Neural progenitor cell (in vitro differentiated cells): ENCODE measurements around the gene TSPAN33.

ENCODE experiments used
- EZH2 ChIP-seq: fragments of 200-600 bp; sonication (generic); IDR thresholded peaks from 2 replicates; pipeline ENCODE4 v1.6.1; 2017; ENCODE audit warnings: antibody characterized with exemption, mild to moderate bottlenecking, moderate library complexity
- EZH2phosphoT487 ChIP-seq: fragments of 200-600 bp; sonication (generic); IDR thresholded peaks from 2 replicates; pipeline ENCODE4 v1.6.1; 2017; ENCODE audit warnings: antibody characterized with exemption
- TF ChIP-seq, protein P1 (sequence below): fragments of 200-600 bp; sonication (generic); IDR thresholded peaks from 2 replicates; pipeline ENCODE4 v1.5.1; 2017; ENCODE audit warnings: antibody characterized with exemption, mild to moderate bottlenecking

DNA sequence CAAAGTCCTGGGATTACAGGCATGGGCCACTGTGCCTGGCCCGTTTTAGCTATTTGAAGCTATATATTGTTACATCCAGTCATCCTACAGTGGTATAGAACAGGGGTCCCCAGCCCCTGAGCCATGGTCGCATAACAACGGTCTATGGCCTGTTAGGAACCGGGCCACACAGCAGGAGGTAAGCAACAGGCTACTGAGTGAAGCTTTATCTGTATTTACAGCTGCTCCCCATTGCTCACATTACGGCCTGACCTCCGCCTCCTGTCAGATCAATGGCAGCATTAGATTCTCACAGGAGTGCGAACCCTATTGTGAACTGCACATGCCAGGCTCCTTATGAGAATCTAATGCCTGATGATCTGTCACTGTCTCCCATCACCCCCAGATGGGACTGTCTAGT, 26.3 kb upstream of the TSPAN33 start:
- no peak for TF ChIP-seq EZH2
- TF ChIP-seq, protein P1, sequence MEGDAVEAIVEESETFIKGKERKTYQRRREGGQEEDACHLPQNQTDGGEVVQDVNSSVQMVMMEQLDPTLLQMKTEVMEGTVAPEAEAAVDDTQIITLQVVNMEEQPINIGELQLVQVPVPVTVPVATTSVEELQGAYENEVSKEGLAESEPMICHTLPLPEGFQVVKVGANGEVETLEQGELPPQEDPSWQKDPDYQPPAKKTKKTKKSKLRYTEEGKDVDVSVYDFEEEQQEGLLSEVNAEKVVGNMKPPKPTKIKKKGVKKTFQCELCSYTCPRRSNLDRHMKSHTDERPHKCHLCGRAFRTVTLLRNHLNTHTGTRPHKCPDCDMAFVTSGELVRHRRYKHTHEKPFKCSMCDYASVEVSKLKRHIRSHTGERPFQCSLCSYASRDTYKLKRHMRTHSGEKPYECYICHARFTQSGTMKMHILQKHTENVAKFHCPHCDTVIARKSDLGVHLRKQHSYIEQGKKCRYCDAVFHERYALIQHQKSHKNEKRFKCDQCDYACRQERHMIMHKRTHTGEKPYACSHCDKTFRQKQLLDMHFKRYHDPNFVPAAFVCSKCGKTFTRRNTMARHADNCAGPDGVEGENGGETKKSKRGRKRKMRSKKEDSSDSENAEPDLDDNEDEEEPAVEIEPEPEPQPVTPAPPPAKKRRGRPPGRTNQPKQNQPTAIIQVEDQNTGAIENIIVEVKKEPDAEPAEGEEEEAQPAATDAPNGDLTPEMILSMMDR = no peak
- TF ChIP-seq EZH2phosphoT487 = no peak
